HUDEP-2 (cell line): Measurements from ENCODE around the gene GLO1.
A peak's percentile ranks its signal among the peaks of the same experiment; 100 is the strongest.

Experiments
- DNase-seq, 76 experiments: peaks; one replicate each; lab custom pipeline; 2025; ENCODE audit not compliant: unreplicated experiment in 76 of 76; lab: John Stamatoyannopoulos, UW

Gene GLO1

DNA sequence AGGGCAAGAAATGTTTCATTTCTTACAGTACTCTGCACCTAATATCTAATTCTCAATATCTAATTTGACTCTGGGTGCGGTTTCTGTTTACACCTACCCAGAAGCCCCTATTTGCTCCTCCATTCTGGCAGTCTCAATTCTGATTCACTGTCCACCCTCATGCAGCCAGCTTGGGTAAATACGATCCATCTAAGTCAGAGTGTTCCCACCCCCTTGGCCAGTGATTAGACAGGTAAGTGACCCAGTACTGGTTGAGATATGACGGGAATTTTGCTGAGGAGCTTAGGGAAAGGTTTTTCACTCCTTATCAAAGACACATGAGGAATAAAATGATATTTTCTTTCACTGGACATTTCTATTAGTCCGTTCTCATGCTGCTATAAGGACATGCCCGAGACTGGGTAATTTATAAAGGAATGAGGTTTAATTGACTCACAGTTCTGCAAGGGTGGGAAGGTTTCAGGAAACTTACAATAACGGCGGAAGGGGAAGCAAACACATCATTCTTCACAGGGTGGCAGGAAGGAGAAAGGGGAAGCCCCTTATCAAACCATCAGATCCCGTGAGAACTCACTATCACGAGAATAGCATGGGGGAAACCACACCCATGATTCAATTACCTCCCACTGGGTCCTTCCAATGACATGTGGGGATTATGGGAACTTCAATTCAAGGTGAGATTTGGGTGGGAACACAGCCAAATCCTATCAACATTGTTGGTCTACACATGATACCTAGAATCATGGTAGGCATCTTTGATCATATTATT is 29.4 kb downstream of the GLO1 start:
- peak in 9 of 76 experiments; percentile 5 to 32 (median 11) for DNase-seq

DNA sequence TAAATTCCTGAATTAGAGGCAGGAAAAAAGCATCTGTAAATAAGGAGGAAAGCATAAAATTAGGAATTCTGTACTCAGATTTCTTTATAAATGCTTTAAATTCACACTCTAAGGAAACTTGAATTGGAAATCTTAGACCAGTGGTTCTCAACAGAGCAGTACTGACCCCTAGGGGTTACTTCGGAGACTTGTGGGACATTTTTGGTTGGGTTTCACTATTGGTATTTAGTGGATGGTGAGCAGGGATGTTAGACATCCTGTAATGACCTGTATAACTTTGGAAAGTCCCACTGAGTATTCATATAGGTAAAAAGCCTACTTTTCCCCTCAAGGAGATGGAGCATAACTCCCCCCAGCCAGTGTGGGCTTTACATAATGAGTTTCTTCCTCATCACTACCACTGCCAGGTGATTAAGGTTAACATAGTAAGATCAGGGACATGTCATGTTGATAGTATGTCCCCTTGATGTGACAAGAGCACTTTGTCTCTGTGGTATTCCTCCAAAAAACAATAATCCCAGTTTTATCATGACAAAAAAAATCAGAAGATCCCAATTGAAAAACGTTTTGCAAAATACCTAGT is 31.0 kb downstream of the GLO1 start:
- DNase-seq = peak in 25 of 76 experiments; percentile 3 to 54 (median 24)

- DNase-seq = no peak
These were observed 44.4 kb downstream of the GLO1 start for GRCh38 chr6:38658418-38659167.

GRCh38 chr6:38656896-38657295 is 46.0 kb downstream of the GLO1 start:
- no peak for DNase-seq

DNA sequence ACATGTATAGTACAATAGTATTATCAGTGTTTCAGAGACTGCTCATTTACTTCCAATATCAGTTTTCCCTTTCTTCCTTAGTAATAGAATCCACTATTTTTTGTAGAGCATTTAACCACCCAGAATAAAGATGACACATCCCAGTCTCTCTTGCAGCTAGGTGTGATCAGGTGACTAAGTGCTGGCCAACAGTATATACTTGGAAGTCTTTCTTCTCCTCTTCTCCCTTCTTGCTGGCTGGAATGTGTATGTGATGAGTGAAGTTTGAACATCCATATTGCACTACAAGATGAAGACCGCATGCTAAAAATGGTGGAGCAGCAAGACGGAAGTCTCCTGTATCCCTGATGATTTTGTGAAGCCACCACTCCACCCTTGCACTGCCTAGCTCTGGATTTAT is 48.7 kb downstream of the GLO1 start:
- no peak for DNase-seq

- no peak for DNase-seq
These were observed 51.7 kb downstream of the GLO1 start for GRCh38 chr6:38651121-38651784.

- DNase-seq = no peak
These were observed 52.7 kb downstream of the GLO1 start for GRCh38 chr6:38650207-38650752.

GRCh38 chr6:38649744-38650143 is 53.2 kb downstream of the GLO1 start:
- DNase-seq = no peak

DNA sequence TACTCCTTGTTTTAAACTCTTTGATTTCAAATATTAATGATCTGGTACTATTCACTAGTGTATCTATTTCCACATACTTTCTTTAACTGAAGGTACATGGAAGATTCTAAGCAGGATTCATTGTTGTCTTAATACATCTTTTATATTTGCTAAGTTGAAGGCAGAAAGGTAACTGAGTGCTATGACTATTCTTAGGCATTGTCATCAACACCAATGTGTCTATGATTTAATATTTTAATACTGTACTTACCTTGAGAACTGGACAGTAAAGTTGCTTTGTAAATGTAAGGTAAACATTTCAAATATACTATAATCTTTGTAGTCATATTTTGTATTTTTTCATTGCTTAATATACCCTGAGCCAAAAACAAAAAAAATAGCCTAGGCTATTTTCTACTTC is 54.3 kb downstream of the GLO1 start:
- DNase-seq = no peak

- no peak for DNase-seq
These were observed 56.6 kb downstream of the GLO1 start for GRCh38 chr6:38646166-38646878.

DNA sequence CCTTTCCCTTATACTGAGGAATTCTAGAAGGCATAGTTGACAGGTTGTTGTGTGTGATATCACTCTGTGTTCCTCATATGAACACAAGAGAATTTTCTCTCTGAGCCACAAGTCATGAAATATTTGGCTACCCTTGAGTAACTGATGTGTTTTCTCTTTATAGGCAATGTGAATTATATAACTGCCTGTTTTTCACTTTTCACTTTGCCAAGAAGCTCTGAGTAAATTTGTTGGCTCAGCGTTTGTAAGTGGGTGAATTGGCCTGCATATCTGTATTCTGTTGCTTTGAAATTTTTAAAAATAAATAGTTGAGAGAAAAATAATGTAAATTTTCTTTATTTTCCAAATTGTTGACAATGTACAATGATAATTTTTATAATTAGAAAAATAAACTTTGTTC is 58.0 kb downstream of the GLO1 start:
- DNase-seq = no peak

GRCh38 chr6:38640216-38640909 is 62.6 kb downstream of the GLO1 start:
- no peak for DNase-seq

- DNase-seq = peak in 53 of 76 experiments; percentile 6 to 65 (median 43)
These were observed 63.3 kb downstream of the GLO1 start, which contains the start of gene BTBD9 for GRCh38 chr6:38639498-38640215. Gene BTBD9 (minus strand): TSS chr6:38639929.

- peak in 2 of 76 experiments; percentile 6 to 19 for DNase-seq
These were observed 63.9 kb downstream of the GLO1 start for GRCh38 chr6:38638941-38639497.

DNA sequence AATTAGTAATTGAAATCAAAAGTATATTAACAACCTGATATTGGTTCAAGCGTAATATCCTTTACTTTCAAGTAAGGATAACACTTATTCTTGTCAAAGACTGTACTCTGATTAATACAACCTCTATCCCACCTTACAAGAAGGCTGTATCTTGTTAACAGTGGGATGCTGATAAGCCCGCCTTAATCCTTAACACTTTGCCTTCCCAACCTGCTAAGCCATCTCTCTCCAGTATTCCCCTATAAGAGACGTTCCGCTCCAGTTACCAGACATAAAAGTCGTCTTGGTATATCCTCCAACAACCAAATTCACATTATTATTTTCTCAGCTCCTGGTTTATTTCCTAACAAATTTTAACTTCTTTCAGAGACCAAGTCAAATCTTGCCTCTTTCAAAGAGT is 65.2 kb downstream of the GLO1 start:
- DNase-seq = no peak

DNA sequence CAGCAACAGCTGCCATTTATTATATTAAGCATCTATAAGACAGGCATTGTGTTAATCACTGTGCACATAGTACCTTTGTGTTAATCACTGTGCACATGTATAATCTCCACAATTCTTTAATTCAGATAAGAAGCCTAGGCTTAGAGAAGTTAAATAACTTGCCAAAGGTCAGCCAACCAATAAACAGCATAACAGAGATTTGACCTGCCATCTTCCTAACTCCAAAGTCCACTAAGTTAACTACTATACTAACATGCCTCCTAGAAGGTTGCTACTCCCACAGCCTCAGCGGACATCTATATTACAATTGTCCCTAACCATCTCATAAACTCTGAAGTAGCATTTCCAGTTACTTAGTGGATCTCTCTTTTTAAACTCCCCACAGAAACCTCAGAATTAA is 66.9 kb downstream of the GLO1 start:
- DNase-seq = no peak

DNA sequence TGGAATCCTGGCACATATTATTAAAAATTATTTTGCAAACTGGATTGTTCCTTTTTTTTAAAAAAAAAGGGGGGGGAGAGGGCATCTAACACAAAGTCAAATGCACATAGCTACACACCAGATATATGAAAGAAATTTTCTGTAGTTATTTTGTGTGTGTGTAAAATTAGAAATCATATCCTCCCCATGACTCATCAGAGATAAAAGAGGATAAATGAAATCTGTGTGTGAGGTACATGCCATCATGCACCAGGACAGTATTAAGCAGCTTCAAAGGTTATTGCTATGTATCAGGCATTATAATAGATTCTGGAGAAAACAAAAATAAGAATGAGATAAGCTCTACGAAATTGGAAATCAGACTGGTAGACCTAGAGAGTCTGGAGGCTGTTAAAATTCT is 68.4 kb downstream of the GLO1 start:
- DNase-seq = no peak

- no peak for DNase-seq
These were observed 70.5 kb downstream of the GLO1 start for GRCh38 chr6:38632490-38632889.
